ENCODE data around the gene P3H1. TPM values are rescaled to one million over a fixed set of nuclear protein-coding genes. Genes with fewer than 3 reads are reported as not detected.
A peak's percentile ranks its signal among the peaks of the same experiment; 100 is the strongest.

The P3H1 gene
- total and polyA plus RNA-seq, 2 of the 13 experiments (the other 11 are each of a cell fraction or from before 2014, with no cell fraction given): 64.6 to 120 TPM

GRCh38 chr1:42745851-42746250, 21.0 kb downstream of the P3H1 start:
- no TSS peak for BruUV-seq (replicated peaks)
- Histone ChIP-seq H3K4me2 (ENCODE audit: low read depth, low read length) (no peak overlapping the region), H3K4me3 (replicated peaks in 1 of 3; ENCODE audit: insufficient read depth in 1 of 3, low read depth in 2 of 3, low read length in 3 of 3) (no peak overlapping the region), H3K27me3 (ENCODE audit: control insufficient read depth in 1 of 2, insufficient read depth in 2 of 2, low read length in 2 of 2) (no peaks in the 10 kb centered on the region), H3K9me3 (ENCODE audit: low read length) (no peaks in the 10 kb centered on the region), H3K36me3 (replicated peaks in 1 of 2; ENCODE audit: control insufficient read depth in 1 of 2, insufficient read depth in 2 of 2, low read length in 2 of 2) (peaks cover 14 to 41% of the 10 kb centered on the region in 2 experiments; a peak in 3 of 5 replicates), H3K9ac (ENCODE audit: insufficient read depth, low read depth, low read length) (no peak overlapping the region), H2AFZ (ENCODE audit: low read length) (no peak overlapping the region), H4K20me1 (ENCODE audit: insufficient read depth, low read length) (no peaks in the 10 kb centered on the region), H3K4me1 (ENCODE audit: insufficient read depth, low read length) (peaks cover 28% of the 10 kb centered on the region), H3K27ac (ENCODE audit: extremely low read length, insufficient read depth, low read length) (no peak overlapping the region), H3K79me2 (ENCODE audit: insufficient read depth, low read length) (no peaks in the 10 kb centered on the region)
- 92% methylated on average over 6 of the region's 8 CpGs for WGBS (ENCODE audit: low lambda C conversion rate)
- no peak for TF ChIP-seq E2F1 (CRISPR knock-in tag; IDR thresholded peaks at IDR 0.05)
- no peak for TF ChIP-seq RARA (CRISPR knock-in tag; IDR thresholded peaks at IDR 0.05)
- 0 out of 2 replicates have a peak, but pooled peaks have one; percentile 22 for TF ChIP-seq POLR2AphosphoS5 (IDR thresholded peaks at IDR 0.05; ENCODE audit: low read depth, low read length)
- no peak for TF ChIP-seq IKZF1 (IDR thresholded peaks at IDR 0.05)
- no peak for TF ChIP-seq SRY (CRISPR knock-in tag; IDR thresholded peaks at IDR 0.05)
- peak; percentile 63 for TF ChIP-seq ZNF629 (CRISPR knock-in tag; conservative IDR thresholded peaks at IDR 0.05)
- no peak for TF ChIP-seq ADNP (CRISPR knock-in tag; IDR thresholded peaks at IDR 0.05)
- in situ Hi-C loops (cut with HindIII; ENCODE audit: extremely low pct_ligation_motif_present, low pct_unique_long_range_greater_than_20kb): loop anchor here (5.0 to 25.0 kb wide), 3 partner anchors 174 to 601 kb away; partner anchors contain the start of gene FOXJ3
- ATAC-seq: no peak
- intact Hi-C loops (cut with micrococcal nuclease; ENCODE audit: unreplicated experiment): loop anchor here (5.0 to 10.0 kb wide), 2 partner anchors 234 to 411 kb away; partner anchors contain the start of gene FOXJ3
- no peak for FAIRE-seq
- CTCF ChIA-PET (ENCODE audit: low intra/inter-chr PET ratio, low total read pairs): no interaction called here
- DNase-seq (ENCODE audit: low spot score): no peak
- POLR2A ChIA-PET: interaction anchor here (1.3 to 1.4 kb wide), 2 partner anchors 63 to 88 kb away, joined by 4 to 5 read pairs; partner anchors contain the start of genes PPIH and YBX1

- H3K27ac ChIP-seq (ENCODE audit: extremely low read length, insufficient read depth, low read length): no peak overlapping the region
- no peak overlapping the region for H2AFZ ChIP-seq (ENCODE audit: low read length)
- H3K4me2 ChIP-seq (ENCODE audit: low read depth, low read length): no peak overlapping the region
- ATAC-seq (no peak), FAIRE-seq (no peak), DNase-seq (ENCODE audit: low spot score) (no peak)
- no peaks in the 10 kb centered on the region for H3K79me2 ChIP-seq (ENCODE audit: insufficient read depth, low read length)
- ChIA-PET CTCF (ENCODE audit: low intra/inter-chr PET ratio, low total read pairs) (no interaction called here), POLR2A (no interaction called here)
- H3K9me3 ChIP-seq (ENCODE audit: low read length): no peaks in the 10 kb centered on the region
- no TSS peak for BruUV-seq (replicated peaks)
- WGBS (ENCODE audit: low lambda C conversion rate): 73% methylated on average over 9 of the region's 9 CpGs
- no peak overlapping the region for H3K4me3 ChIP-seq (replicated peaks in 1 of 3; ENCODE audit: insufficient read depth in 1 of 3, low read depth in 2 of 3, low read length in 3 of 3)
- peaks cover 44% of the 10 kb centered on the region for H3K4me1 ChIP-seq (ENCODE audit: insufficient read depth, low read length)
- no peaks in the 10 kb centered on the region for H4K20me1 ChIP-seq (ENCODE audit: insufficient read depth, low read length)
- no peaks in the 10 kb centered on the region for H3K27me3 ChIP-seq (ENCODE audit: control insufficient read depth in 1 of 2, insufficient read depth in 2 of 2, low read length in 2 of 2)
- in situ Hi-C loops (cut with HindIII; ENCODE audit: extremely low pct_ligation_motif_present, low pct_unique_long_range_greater_than_20kb): loop anchor here (10.0 to 25.0 kb wide), 2 partner anchors 407 to 599 kb away; partner anchors contain the start of gene FOXJ3
- intact Hi-C loops (cut with micrococcal nuclease; ENCODE audit: unreplicated experiment): loop anchor here (5.0 to 10.0 kb wide), 2 partner anchors 167 to 409 kb away; partner anchors contain the start of gene FOXJ3
- peaks cover 9 to 29% of the 10 kb centered on the region in 2 experiments; a peak in 3 of 5 replicates for H3K36me3 ChIP-seq (replicated peaks in 1 of 2; ENCODE audit: control insufficient read depth in 1 of 2, insufficient read depth in 2 of 2, low read length in 2 of 2)
- no peak overlapping the region for H3K9ac ChIP-seq (ENCODE audit: insufficient read depth, low read depth, low read length)
- TF ChIP-seq CC2D1A (CRISPR knock-in tag; IDR thresholded peaks at IDR 0.05) (no peak), MAFK (conservative IDR thresholded peaks at IDR 0.05 in 1 of 2, IDR thresholded peaks at IDR 0.05 in 1 of 2; ENCODE audit: low read length in 2 of 2) (no peak), FOXO4 (CRISPR knock-in tag; conservative IDR thresholded peaks at IDR 0.05) (no peak), ISX (CRISPR knock-in tag; conservative IDR thresholded peaks at IDR 0.05) (no peak), ZNF317 (CRISPR knock-in tag; IDR thresholded peaks at IDR 0.05) (no peak), TRIM24 (CRISPR knock-in tag; IDR thresholded peaks at IDR 0.05) (no peak), GABPA (IDR thresholded peaks at IDR 0.05; ENCODE audit: low read depth, low read length) (no peak), GABPA (CRISPR knock-in tag; IDR thresholded peaks at IDR 0.05; ENCODE audit: low read depth) (no peak), REPIN1 (CRISPR knock-in tag; IDR thresholded peaks at IDR 0.05; ENCODE audit: borderline replicate concordance, low read depth) (no peak), KDM4B (CRISPR knock-in tag; IDR thresholded peaks at IDR 0.05) (no peak), ZNF251 (CRISPR knock-in tag; IDR thresholded peaks at IDR 0.05) (no peak), PHF5A (CRISPR knock-in tag; IDR thresholded peaks at IDR 0.05; ENCODE audit: low read depth, unreplicated experiment) (no peak), ZNF431 (CRISPR knock-in tag; IDR thresholded peaks at IDR 0.05; ENCODE audit: borderline replicate concordance, low read depth) (no peak)
Observed at GRCh38 chr1:42744148-42744413, 22.7 kb downstream of the P3H1 start.

All from HepG2 (cell line).